GM23338 (cell line): Measurements from ENCODE around the gene TRIM54. TPM values are rescaled to one million over a fixed set of nuclear protein-coding genes. Genes with fewer than 3 reads are reported as not detected.

Experiments
- ATAC-seq: fragments of 200-7000 bp; cut with Tn5 transposase; 3 replicates; pipeline ENCODE4 v1.9.1; 2020
- DNase-seq: peaks from one replicate; pipeline ENCODE4 v3.0.0-alpha.2; 2015; ENCODE audit warnings: low spot score
- H2AFZ ChIP-seq: fragments of 200-600 bp; sonication (generic); 2 replicates; pipeline ENCODE4 v1.8.0; 2016; ENCODE audit warnings: antibody characterized with exemption, mild to moderate bottlenecking, moderate library complexity
- H3F3A ChIP-seq: fragments of 200-600 bp; sonication (generic); replicated peaks from 2 replicates; pipeline ENCODE4 v1.8.0; 2017; ENCODE audit warnings: antibody characterized with exemption, mixed run types, low read depth
- H3K27ac ChIP-seq: fragments of 200-600 bp; sonication (generic); 2 replicates; pipeline ENCODE4 v1.6.1; 2016; ENCODE audit warnings: low read depth
- H3K27me3 ChIP-seq: fragments of 200-600 bp; sonication (generic); 2 replicates; pipeline ENCODE4 v1.8.0; 2016; ENCODE audit warnings: mild to moderate bottlenecking, mixed run types, moderate library complexity; ENCODE audit not compliant: insufficient read depth
- H3K36me3 ChIP-seq: fragments of 200-600 bp; sonication (generic); 2 replicates; pipeline ENCODE4 v1.8.0; 2016; ENCODE audit warnings: mild to moderate bottlenecking; ENCODE audit not compliant: insufficient read depth
- H3K4me1 ChIP-seq: fragments of 200-600 bp; sonication (generic); 2 replicates; pipeline ENCODE4 v1.8.0; 2016; ENCODE audit warnings: mild to moderate bottlenecking, moderate library complexity; ENCODE audit not compliant: insufficient read depth
- H3K4me2 ChIP-seq: fragments of 200-600 bp; sonication (generic); 2 replicates; pipeline ENCODE4 v1.7.1; 2017; ENCODE audit warnings: mixed run types
- H3K4me3 ChIP-seq: fragments of 200-600 bp; sonication (generic); 2 replicates; pipeline ENCODE4 v1.6.1; 2016; ENCODE audit warnings: mixed run types
- H3K79me2 ChIP-seq: fragments of 200-600 bp; sonication (generic); replicated peaks from 2 replicates; pipeline ENCODE4 v1.8.0; 2017; ENCODE audit warnings: mild to moderate bottlenecking; ENCODE audit not compliant: insufficient read depth
- H3K9me2 ChIP-seq: fragments of 200-600 bp; sonication (generic); 2 replicates; pipeline ENCODE4 v1.8.0; 2017; ENCODE audit not compliant: insufficient read depth
- H4K20me1 ChIP-seq: fragments of 200-600 bp; sonication (generic); replicated peaks from 2 replicates; pipeline ENCODE4 v1.8.0; 2017; ENCODE audit warnings: mild to moderate bottlenecking; ENCODE audit not compliant: insufficient read depth
- H3K27ac Mint-ChIP-seq: 2 replicates; pipeline ENCODE4 v1.8.0; 2020; ENCODE audit warnings: inconsistent platforms, mild to moderate bottlenecking, moderate library complexity, mixed read lengths
- H3K27me3 Mint-ChIP-seq: 3 replicates; pipeline ENCODE4 v1.8.0; 2022; ENCODE audit warnings: low read depth, mild to moderate bottlenecking, moderate library complexity, mixed read lengths, inconsistent platforms; ENCODE audit not compliant: insufficient read depth, poor library complexity
- H3K36me3 Mint-ChIP-seq: 3 replicates; pipeline ENCODE4 v1.8.0; 2021; ENCODE audit warnings: low read depth, mild to moderate bottlenecking, inconsistent platforms, moderate library complexity, mixed read lengths
- H3K4me1 Mint-ChIP-seq: 3 replicates; pipeline ENCODE4 v1.8.0; 2020; ENCODE audit warnings: mild to moderate bottlenecking, inconsistent platforms, mixed read lengths
- H3K4me3 Mint-ChIP-seq: 3 replicates; pipeline ENCODE4 v1.8.0; 2021; ENCODE audit warnings: moderate library complexity, mild to moderate bottlenecking, inconsistent platforms, mixed read lengths
- H3K9me3 Mint-ChIP-seq: 3 replicates; pipeline ENCODE4 v1.8.0; 2020; ENCODE audit warnings: moderate library complexity, mild to moderate bottlenecking, inconsistent platforms, mixed read lengths
- CREB1 ChIP-seq: fragments of 250-450 bp; sonication (Bioruptor Pico); IDR thresholded peaks from 2 replicates; pipeline ENCODE4 v1.5.0; 2020; ENCODE audit warnings: low read depth, mild to moderate bottlenecking, moderate library complexity
- ETS1 ChIP-seq: IDR thresholded peaks from 2 replicates; pipeline ENCODE4 v1.6.1; 2016; ENCODE audit warnings: antibody characterized with exemption
- EZH2 ChIP-seq: fragments of 200-600 bp; sonication (generic); IDR thresholded peaks from one replicate; pipeline ENCODE4 v1.8.0; 2017; ENCODE audit warnings: antibody characterized with exemption, mild to moderate bottlenecking, low read depth; ENCODE audit not compliant: unreplicated experiment
- EZH2phosphoT487 ChIP-seq: fragments of 200-600 bp; sonication (generic); IDR thresholded peaks from one replicate; pipeline ENCODE4 v1.8.1; 2018; ENCODE audit warnings: antibody characterized with exemption; ENCODE audit not compliant: unreplicated experiment
- JUNB ChIP-seq: IDR thresholded peaks from one replicate; pipeline ENCODE4 v1.6.1; 2016; ENCODE audit warnings: antibody characterized with exemption; ENCODE audit not compliant: unreplicated experiment
- NANOG ChIP-seq: IDR thresholded peaks from 2 replicates; pipeline ENCODE4 v1.6.1; 2016; ENCODE audit warnings: antibody characterized with exemption, borderline replicate concordance
- ZNF114 ChIP-seq: fragments of 250-450 bp; sonication (Bioruptor Pico); IDR thresholded peaks from 2 replicates; pipeline ENCODE4 v1.5.0; 2020; ENCODE audit warnings: mild to moderate bottlenecking, moderate library complexity
- ZNF331 ChIP-seq: fragments of 250-450 bp; sonication (Bioruptor Pico); IDR thresholded peaks from 2 replicates; pipeline ENCODE4 v1.5.0; 2020; ENCODE audit warnings: low read depth, mild to moderate bottlenecking, moderate library complexity
- polyA plus RNA-seq: library from polyadenylated mRNA; unstranded; fragments of >200 nt; fragmentation: Nextera tagmentation; extraction: Ambion mirVana; gene quantifications from 2 replicates; pipeline ENCODE4 v1.2.1, GENCODE V29; 2016
- total RNA-seq: library from RNA; depleted of rRNA; stranded (reverse); fragments of >200 nt; shearing (Covaris generic); gene quantifications from 2 replicates; pipeline ENCODE4 v1.2.3, GENCODE V29; 2014
- TF ChIP-seq, protein P1 (sequence below), 2 experiments: fragments of 200-600 bp in 1 of 2; sonication (generic) in 1 of 2; conservative IDR thresholded peaks; 2 replicates each; pipeline versions ENCODE4 v1.5.1 to v1.6.1; 2016 to 2017; ENCODE audit warnings: antibody characterized with exemption in 2 of 2, low read depth in 2 of 2, mild to moderate bottlenecking in 2 of 2, moderate library complexity in 1 of 2
- TF ChIP-seq, protein P2 (sequence below): IDR thresholded peaks from one replicate; pipeline ENCODE4 v1.6.1; 2018; ENCODE audit warnings: antibody characterized with exemption; ENCODE audit not compliant: unreplicated experiment

The TRIM54 gene
- total and polyA plus RNA-seq, 2 experiments from 2014 or later: 1.6 to 3.3 TPM

DNA sequence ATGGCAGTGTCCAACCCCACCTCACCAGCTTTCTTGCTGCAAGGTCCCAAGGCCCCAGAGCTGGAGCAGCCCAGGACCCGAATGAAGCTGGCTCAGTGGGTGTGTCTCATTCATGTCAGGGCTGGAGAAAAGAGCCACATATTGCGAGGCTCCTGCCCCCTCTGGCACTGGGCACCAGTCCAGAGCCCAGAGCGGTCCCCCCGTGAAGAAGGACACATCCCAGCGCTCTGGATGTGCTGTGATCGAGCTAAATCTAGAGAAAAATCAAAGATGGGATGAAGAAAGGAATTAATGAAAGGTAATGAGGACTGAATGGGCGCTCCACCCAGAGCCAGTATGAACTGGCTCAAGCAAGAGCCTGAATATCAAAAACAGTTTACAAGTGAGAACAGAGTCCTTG lies 53.9 kb downstream of the TRIM54 start:
- Mint-ChIP-seq H3K27ac (no peak overlapping the region), H3K27me3 (peaks cover 8% of the 10 kb centered on the region), H3K4me1 (no peaks in the 10 kb centered on the region), H3K9me3 (no peaks in the 10 kb centered on the region), H3K4me3 (no peak overlapping the region), H3K36me3 (peaks cover 82% of the 10 kb centered on the region)
- no peak overlapping the region for H3K27ac ChIP-seq
- H3K9me2 ChIP-seq: no peaks in the 10 kb centered on the region
- peaks cover 8% of the 10 kb centered on the region for H4K20me1 ChIP-seq
- ATAC-seq (no peak), DNase-seq (no peak)
- H3K4me2 ChIP-seq: no peak overlapping the region
- H3K79me2 ChIP-seq: no peaks in the 10 kb centered on the region
- no peak for TF ChIP-seq ZNF114 (CRISPR knock-in tag)
- H2AFZ ChIP-seq: no peak overlapping the region
- H3K36me3 ChIP-seq: peaks cover 62% of the 10 kb centered on the region
- H3K4me1 ChIP-seq: no peaks in the 10 kb centered on the region
- H3F3A ChIP-seq: no peaks in the 10 kb centered on the region
- H3K4me3 ChIP-seq: no peak overlapping the region
- H3K27me3 ChIP-seq: no peaks in the 10 kb centered on the region

DNA sequence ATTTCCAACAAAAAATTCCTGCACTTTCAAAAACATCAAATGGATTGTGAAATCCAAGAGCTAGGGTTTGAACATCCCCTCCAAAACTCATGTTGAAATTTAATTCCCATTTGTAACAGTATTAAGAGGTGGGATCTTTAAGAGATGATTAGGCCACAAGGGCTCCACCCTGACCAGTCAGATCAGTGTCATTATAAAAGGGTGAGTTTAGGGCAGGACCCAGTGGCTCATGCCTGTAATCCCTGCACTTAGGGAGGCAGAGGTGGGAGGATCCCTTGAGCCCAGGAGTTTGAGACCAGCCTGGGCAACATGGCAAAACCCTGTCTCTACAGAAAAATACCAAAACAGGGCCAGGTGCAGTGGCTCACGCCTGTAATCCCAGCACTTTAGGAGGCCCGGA lies 65.4 kb downstream of the TRIM54 start:
- Histone ChIP-seq H3K4me2 (no peak overlapping the region), H3K4me3 (no peak overlapping the region), H4K20me1 (peaks cover 42% of the 10 kb centered on the region), H3F3A (no peaks in the 10 kb centered on the region), H3K27me3 (no peaks in the 10 kb centered on the region), H3K9me2 (no peaks in the 10 kb centered on the region), H3K4me1 (peaks cover 10% of the 10 kb centered on the region), H2AFZ (no peak overlapping the region), H3K27ac (no peak overlapping the region), H3K79me2 (peaks cover 97% of the 10 kb centered on the region), H3K36me3 (peaks cover 17% of the 10 kb centered on the region)
- no peak overlapping the region for H3K27ac Mint-ChIP-seq
- H3K4me3 Mint-ChIP-seq: no peak overlapping the region
- no peaks in the 10 kb centered on the region for H3K9me3 Mint-ChIP-seq
- ATAC-seq (no peak), DNase-seq (no peak)
- peaks cover 9% of the 10 kb centered on the region; the same call in 2 of the 3 replicates for H3K4me1 Mint-ChIP-seq
- TF ChIP-seq ZNF114 (CRISPR knock-in tag): no peak
- TF ChIP-seq, protein P1, sequence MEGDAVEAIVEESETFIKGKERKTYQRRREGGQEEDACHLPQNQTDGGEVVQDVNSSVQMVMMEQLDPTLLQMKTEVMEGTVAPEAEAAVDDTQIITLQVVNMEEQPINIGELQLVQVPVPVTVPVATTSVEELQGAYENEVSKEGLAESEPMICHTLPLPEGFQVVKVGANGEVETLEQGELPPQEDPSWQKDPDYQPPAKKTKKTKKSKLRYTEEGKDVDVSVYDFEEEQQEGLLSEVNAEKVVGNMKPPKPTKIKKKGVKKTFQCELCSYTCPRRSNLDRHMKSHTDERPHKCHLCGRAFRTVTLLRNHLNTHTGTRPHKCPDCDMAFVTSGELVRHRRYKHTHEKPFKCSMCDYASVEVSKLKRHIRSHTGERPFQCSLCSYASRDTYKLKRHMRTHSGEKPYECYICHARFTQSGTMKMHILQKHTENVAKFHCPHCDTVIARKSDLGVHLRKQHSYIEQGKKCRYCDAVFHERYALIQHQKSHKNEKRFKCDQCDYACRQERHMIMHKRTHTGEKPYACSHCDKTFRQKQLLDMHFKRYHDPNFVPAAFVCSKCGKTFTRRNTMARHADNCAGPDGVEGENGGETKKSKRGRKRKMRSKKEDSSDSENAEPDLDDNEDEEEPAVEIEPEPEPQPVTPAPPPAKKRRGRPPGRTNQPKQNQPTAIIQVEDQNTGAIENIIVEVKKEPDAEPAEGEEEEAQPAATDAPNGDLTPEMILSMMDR (conservative IDR thresholded peaks at IDR 0.05; ENCODE audit: low read depth in 2 of 2): no peak
- peaks cover 2% of the 10 kb centered on the region for H3K27me3 Mint-ChIP-seq
- H3K36me3 Mint-ChIP-seq: peaks cover 24% of the 10 kb centered on the region

DNA sequence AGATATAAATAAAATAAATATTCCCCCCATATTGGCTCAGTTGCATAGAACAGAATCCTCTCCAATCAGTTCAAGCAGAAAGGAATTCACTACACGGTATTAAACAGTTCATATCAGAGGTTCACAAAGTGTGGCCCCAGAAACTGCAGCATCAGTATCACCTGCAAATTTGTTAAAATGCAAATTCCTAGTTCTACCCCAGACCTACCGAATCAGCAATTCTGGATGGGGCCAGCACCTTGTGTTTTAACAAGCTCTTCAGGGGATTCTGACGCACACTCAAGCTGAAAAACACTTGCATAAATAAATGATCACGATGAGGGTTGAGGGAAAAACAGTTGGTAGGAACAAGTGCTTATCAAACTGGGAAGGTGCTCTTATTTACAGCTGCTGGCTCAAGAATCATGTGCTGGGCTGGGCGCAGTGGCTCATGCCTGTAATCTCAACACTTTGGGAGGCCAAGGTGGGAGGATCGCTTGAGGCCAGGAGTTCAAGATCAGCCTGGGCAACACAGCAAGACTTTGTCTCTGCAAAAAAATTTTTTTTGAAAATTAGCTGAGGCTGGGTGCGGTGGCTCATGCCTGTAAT lies 68.0 kb downstream of the TRIM54 start:
- no peak overlapping the region for H3K4me2 ChIP-seq
- H3K4me3 ChIP-seq: no peak overlapping the region
- no peaks in the 10 kb centered on the region for H3K9me3 Mint-ChIP-seq
- H3K27me3 ChIP-seq: no peaks in the 10 kb centered on the region
- ATAC-seq (no peak), DNase-seq (no peak)
- H4K20me1 ChIP-seq: peaks cover 42% of the 10 kb centered on the region
- peak overlapping the region; percentile 19; the same call in 1 of the 2 replicates for H3K27ac ChIP-seq
- H3K27ac Mint-ChIP-seq: peak overlapping the region; percentile 48; the same call in 1 of the 2 replicates
- peaks cover 36% of the 10 kb centered on the region for H3K4me1 ChIP-seq
- H3K4me1 Mint-ChIP-seq: peaks cover 25% of the 10 kb centered on the region
- no peaks in the 10 kb centered on the region for H3K9me2 ChIP-seq
- H3K4me3 Mint-ChIP-seq: no peak overlapping the region
- H2AFZ ChIP-seq: no peak overlapping the region
- peaks cover 7% of the 10 kb centered on the region; the same call in 1 of the 2 replicates for H3K36me3 ChIP-seq
- peaks cover 4% of the 10 kb centered on the region; the same call in 1 of the 2 replicates for H3F3A ChIP-seq
- H3K79me2 ChIP-seq: peaks cover 100% of the 10 kb centered on the region
- peaks cover 21% of the 10 kb centered on the region for H3K36me3 Mint-ChIP-seq
- H3K27me3 Mint-ChIP-seq: peaks cover 2% of the 10 kb centered on the region
- no peak for TF ChIP-seq EZH2phosphoT487
- no peak for TF ChIP-seq NANOG
- no peak for TF ChIP-seq CREB1 (CRISPR knock-in tag)
- TF ChIP-seq, protein P2, sequence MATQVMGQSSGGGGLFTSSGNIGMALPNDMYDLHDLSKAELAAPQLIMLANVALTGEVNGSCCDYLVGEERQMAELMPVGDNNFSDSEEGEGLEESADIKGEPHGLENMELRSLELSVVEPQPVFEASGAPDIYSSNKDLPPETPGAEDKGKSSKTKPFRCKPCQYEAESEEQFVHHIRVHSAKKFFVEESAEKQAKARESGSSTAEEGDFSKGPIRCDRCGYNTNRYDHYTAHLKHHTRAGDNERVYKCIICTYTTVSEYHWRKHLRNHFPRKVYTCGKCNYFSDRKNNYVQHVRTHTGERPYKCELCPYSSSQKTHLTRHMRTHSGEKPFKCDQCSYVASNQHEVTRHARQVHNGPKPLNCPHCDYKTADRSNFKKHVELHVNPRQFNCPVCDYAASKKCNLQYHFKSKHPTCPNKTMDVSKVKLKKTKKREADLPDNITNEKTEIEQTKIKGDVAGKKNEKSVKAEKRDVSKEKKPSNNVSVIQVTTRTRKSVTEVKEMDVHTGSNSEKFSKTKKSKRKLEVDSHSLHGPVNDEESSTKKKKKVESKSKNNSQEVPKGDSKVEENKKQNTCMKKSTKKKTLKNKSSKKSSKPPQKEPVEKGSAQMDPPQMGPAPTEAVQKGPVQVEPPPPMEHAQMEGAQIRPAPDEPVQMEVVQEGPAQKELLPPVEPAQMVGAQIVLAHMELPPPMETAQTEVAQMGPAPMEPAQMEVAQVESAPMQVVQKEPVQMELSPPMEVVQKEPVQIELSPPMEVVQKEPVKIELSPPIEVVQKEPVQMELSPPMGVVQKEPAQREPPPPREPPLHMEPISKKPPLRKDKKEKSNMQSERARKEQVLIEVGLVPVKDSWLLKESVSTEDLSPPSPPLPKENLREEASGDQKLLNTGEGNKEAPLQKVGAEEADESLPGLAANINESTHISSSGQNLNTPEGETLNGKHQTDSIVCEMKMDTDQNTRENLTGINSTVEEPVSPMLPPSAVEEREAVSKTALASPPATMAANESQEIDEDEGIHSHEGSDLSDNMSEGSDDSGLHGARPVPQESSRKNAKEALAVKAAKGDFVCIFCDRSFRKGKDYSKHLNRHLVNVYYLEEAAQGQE: no peak
- TF ChIP-seq ETS1: no peak
- no peak for TF ChIP-seq EZH2
- no peak for TF ChIP-seq JUNB
- TF ChIP-seq, protein P1 (conservative IDR thresholded peaks at IDR 0.05; ENCODE audit: low read depth in 2 of 2): no peak
- TF ChIP-seq ZNF331 (CRISPR knock-in tag): no peak
